ENCODE data around the gene RFXAP.

GRCh38 chr13:36870050-36870692 lies 51.1 kb downstream of the RFXAP start:
- TF ChIP-seq CTCF (IDR thresholded peaks at IDR 0.05; ENCODE audit: low read depth, low read length, poor library complexity, severe bottlenecking) (no peak), EZH2phosphoT487 (IDR thresholded peaks at IDR 0.05; ENCODE audit: borderline replicate concordance, low read length) (no peak)
